ENCODE results near the gene DHX16. TPM values are rescaled to one million over a fixed set of nuclear protein-coding genes. Genes with fewer than 3 reads are reported as not detected.
A peak's percentile ranks its signal among the peaks of the same experiment; 100 is the strongest.
"Not testable (repeated sequence)": the region's sequence is repeated elsewhere in the genome, so short reads cannot be mapped to it uniquely, and the experiment has no call there.

DHX16 gene
- total RNA-seq, 1 experiment from 2014 or later = 43.2 TPM

DNA sequence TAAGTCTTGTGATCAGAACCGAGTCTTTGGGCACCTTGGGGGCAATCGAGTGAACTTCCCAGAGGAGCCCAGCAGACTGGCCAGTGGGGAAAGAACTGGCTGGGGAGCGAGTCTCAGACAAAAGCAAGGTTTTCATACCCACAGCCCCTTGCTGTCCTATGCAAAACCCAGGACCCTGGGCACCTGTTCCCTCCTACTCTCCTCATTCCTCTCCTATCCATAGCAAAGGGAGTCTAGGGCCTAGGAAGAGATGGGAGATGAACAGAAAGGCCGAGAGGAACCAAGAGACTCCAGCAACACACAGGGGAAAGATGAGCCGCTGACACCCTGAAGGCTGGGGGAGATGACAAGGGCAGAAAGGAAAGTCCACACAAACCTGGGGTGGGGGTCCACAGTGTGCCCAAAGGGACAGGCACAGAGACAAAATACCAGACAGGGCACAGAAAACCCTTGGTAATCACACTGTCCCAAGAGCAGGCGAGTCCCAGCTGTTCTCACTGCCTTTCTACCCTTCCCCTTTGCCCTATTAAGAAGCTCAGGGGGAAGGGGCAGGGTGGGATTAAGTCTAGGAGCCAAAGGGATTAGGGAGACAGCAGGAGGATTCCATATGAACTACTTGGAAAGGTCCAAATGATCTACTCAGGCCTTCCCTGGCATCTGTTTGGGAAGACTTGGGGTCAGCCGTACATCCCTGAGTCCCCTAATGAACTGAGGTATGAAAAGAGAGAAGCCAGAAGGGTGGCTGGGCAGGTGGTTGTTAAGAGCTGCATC, 7.1 kb upstream of the DHX16 start:
- DNase-seq (ENCODE audit: low spot score) = no peak

DNA sequence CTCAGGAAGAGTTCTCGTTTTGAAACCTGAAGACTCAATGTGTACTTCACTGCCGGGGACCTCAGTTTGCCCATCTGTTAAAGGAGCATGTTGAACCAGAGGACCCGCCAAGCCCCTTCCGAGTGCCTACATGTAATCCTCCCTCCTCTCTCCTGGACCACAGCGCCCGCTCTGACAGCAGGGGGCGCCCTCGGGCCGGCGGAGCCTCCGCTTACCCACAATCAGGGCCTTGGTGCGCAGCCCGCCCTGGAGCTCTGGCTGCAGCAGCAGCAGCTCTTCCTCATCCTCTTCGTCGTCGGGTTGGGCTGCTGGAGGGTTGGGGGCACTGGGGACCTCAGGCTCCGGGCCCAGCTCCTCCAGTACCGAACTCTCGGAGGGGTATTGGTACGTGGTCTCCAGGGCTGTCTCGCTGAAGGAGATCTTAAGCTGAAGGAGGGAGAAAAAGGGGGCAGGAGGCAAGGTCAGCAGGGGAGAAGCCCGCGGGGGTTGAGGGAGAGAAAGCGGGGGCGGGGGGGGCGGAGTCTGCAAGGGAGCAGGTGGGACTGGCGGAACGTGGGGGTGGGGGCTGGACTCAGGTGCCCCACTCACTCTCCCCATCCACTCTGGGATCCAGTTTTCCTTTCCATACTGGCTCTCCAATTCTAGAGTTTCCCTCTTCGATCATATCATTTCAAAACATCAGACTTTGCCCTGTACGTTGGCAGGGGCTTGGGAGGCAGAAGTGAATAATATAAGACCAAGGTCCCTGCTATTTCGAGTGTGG, 6.3 kb upstream of the DHX16 start:
- peak; percentile 84 for DNase-seq (ENCODE audit: low spot score)

- DNase-seq (ENCODE audit: low spot score) = no peak
These were observed 4.0 kb upstream of the DHX16 start for GRCh38 chr6:30676660-30677285.

- DNase-seq (ENCODE audit: low spot score) = no peak
These were observed 1.9 kb downstream of the DHX16 start for GRCh38 chr6:30670760-30671527.

DNA sequence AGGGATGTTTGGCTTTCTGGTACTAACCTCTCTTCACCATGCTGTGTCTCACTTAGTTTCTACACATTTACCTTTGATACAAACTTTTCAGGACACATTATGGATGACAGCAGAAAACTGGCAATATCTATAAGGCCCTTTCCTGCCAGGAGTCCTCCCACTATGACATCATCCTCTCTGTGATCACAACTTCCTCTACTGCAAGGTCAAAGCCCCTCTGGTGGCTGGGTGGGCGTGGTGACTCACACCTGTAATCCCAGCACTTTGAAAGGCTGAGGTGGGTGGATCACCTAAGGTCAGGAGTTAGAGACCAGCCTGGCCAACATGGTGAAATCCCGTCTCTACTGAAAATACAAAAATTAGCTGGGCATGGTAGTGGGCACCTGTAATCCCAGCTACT, 6.5 kb downstream of the DHX16 start:
- DNase-seq (ENCODE audit: low spot score) = not testable (repeated sequence)

DNA sequence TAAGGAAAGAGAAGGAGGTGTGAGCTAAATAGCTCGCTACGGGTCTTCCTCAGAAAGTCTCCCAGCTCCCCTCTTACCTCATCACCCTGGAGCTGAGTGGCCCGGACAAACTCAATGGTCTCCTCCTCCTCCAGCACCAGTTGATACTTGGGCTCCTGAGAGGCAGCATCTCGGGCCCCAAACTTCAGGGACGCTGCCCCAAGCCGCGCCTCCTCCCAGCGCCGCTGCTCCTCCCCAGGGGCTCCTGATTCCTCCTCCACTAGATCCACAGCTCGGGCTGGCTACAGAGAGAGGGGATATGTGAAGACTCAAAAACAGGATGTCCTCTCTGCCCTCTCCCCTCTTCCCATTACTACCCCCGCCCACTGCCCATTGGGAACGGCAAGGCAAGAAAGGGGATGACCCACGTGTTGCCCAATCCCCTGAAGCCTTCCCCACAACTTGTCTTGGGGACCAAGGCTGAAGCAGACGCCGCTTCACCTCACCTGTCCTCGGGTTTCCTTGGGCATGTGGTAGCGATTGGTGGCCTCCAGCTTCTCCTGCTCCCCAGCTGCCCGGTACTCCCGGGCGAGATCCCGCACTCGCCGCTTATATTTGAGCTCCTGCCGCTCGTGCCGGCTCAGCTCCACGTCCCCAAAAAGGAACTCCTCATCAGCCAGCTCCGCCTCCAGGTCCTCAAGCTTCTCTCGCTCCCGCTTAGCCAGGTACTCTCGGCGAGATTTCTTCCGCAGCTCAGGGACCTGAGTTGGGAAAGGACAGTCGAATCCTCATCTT, 7.6 kb downstream of the DHX16 start:
- no peak for DNase-seq (ENCODE audit: low spot score)

DNA sequence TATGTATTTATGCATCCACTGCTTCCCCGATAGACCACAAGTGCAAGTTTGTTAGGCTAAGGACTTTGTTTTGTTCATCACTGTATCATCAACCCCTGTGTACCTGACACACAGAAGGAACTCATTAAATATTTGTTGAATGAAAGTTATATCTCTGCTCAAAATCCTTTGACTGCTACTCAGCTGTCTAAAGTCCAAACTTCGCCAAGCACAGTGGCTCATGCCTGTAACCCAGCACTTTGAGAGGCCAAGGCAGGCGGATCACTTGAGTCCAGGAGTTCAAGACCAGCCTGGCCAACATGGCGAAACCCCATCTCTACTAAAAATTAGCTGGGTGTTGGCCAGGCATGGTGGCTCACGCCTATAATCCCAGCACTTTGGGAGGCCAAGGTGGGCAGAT, 14.9 kb downstream of the DHX16 start:
- DNase-seq (ENCODE audit: low spot score) = not testable (repeated sequence)

DNA sequence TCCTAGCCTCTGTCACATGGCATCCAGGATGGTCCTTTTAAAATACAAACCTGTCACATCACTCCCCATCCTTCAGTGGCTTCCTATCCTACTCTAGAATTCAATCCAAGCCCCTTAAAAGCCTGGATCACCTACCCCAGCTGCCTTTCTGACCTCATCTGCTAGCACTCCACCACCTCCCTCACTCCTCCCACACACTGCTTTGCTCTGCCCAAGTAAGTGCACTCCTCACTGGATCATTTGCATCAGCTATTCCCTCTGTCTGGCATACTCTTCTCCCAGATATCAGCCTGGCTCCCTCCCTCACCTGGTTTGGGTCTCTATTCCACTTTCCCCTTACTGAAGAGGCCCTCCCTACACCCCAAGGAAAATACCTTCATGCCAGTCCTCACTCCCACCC, 15.4 kb downstream of the DHX16 start:
- DNase-seq (ENCODE audit: low spot score) = no peak

GRCh38 chr6:30656513-30656912, 16.3 kb downstream of the DHX16 start:
- DNase-seq (ENCODE audit: low spot score) = no peak

- DNase-seq (ENCODE audit: low spot score) = no peak
These were observed 17.1 kb downstream of the DHX16 start for GRCh38 chr6:30655743-30656094.

DNA sequence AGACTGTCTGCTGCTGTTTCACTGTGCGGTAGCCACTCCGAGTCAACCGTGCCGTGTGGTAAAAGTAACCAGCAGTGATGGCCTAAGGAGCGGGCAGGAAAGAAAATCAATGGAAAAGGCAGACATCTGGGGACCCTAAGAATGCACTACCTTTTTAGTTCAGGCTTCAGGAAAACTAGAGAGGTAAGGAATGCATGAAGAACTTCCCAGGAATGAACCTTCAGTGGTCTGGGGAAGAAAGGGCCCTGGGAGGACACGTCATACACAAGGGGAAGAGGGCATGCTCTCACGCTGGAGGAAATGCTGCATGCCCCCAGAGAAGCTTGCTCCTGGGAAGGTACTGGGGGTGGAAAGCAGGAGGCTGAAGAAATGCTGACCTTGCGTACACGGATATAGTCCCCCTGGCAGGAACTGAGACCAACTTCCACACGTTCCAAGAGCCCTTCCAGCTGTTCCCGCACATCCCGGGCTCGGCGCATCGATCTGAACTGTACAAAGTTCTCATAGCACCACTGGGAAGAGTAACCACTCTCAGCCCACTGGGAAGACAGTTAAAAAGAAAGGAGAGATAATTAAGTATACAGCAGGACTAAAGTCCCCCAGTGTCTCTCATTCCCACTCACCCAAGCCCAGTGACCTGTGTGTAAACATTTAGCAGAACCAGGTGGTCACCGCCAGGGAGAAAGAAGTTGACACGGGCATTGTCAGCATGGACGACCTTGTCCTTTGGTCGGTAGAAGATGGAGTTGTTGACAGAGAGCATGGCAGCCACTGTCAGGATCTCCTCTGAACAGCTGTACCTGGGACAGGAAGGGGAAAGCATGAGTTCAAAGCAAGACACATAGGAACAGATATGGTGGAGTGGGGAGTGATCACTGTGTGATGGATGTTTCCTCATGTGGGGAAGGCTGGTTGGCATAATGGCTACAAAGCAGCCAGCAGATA, 17.7 kb downstream of the DHX16 start:
- DNase-seq (ENCODE audit: low spot score) = no peak

DNA sequence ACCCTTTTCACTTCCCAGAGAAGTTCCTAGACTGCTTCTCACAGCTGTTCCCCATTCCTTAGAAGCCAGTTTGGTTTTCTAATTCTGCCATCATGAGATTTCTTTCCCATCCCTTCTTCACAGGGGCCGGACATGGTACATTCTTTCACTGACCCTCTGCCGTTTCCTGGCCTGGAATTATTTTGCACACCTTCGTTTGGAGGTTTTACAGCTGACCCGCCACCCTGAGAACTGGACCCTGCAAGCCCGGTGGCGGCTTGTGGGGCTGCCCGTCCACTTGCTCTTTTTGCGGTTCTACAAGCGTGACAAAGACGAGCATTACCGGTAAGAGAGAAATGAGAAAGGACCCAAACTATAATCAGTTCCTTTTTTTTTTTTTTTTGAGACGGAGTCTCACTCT, 21.7 kb downstream of the DHX16 start:
- no peak for DNase-seq (ENCODE audit: low spot score)

DNA sequence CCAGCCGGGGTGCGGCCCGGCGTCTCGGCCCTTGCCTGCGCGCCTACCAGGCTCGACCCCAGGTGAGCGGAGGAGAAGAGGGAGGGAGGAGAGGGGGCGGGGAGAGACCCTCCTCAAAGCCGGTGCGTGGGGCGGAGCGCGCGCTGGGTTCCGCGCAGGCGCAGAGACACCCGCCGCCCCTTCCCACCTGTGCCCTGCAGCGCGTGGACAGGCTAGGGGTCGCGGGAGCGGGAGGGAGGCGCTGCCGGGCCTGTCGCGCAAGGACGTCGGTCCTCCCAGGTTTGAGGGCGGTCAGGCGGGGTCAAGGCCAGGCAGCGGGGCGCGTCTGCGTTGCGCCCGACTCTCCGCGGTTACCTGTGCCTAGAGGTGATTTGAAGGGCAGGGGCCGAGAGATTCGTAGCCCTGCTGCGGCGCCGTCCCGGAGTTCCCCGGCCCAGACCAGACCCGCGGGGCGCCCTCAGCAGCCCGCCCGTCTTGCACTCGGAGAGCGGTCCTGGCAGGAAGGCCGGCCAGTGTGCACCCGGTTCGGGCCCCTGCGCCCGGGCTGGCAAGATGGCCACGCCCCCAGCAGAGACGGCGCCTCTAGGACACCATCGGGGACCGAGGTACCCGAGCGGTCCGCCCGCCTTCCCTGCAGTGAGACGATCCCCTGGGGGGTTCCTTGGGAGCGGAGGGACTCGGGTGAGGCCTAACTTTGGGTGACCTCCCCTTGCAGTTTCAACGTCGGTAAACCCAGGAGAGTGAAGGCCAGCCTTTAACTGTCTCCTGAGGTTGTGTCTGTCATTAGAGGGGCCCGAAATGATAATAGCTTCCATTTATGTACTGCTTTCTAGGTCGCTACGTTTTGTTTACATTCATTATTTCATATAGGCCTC, 25.3 kb downstream of the DHX16 start:
- peak; percentile 68 for DNase-seq (ENCODE audit: low spot score)

- DNase-seq (ENCODE audit: low spot score) = peak; percentile 91
These were observed 26.2 kb downstream of the DHX16 start, which contains the start of gene C6orf136 for GRCh38 chr6:30646450-30647241. Gene C6orf136, plus strand, starts transcription at chr6:30647133. Its CDS starts 99 bp downstream, at chr6:30647232.

DNA sequence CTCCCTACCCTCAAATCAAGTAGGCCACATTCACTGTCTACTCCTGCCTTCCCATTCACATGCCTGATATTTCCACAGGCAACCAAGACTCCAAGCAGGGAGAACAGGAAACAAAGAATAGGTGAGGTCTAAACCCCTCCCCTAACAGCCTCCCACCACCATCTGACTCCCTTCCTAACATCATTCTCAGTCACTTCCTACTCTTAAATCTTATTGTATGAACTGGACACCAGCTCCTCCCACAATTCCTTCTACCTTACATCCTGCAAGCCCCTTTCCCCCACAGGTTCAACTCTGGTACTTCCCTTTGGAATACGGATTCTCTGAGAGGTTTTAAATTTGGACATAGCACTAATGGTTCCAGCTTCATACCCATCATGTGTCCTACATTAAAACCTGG, 26.8 kb downstream of the DHX16 start:
- DNase-seq (ENCODE audit: low spot score) = no peak

- no peak for DNase-seq (ENCODE audit: low spot score)
These were observed 28.0 kb downstream of the DHX16 start for GRCh38 chr6:30644769-30645168.

DNA sequence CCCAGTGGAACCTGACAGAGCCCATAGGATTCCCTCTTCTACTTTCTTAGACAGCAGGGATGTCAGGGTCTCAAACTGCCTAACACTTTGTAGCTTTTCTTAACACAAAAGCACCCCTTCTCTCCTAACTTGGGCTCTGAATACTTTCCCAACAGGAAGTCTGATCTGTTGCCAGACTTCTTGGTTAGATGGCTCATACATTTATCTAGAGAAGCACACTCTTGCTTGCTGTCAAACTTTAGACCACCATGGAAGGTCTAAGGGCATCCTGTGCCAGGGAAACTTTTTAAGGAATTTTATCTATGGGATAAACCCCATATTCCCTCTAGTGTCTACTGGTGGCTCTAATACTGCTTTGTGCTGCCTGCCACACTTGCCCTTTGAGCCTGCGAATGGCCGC, 29.1 kb downstream of the DHX16 start:
- no peak for DNase-seq (ENCODE audit: low spot score)

- DNase-seq (ENCODE audit: low spot score) = no peak
These were observed 31.8 kb downstream of the DHX16 start for GRCh38 chr6:30641048-30641447.

Measured in HT-29 (cell line).